ENCODE measurements around the gene DNM3.

DNA sequence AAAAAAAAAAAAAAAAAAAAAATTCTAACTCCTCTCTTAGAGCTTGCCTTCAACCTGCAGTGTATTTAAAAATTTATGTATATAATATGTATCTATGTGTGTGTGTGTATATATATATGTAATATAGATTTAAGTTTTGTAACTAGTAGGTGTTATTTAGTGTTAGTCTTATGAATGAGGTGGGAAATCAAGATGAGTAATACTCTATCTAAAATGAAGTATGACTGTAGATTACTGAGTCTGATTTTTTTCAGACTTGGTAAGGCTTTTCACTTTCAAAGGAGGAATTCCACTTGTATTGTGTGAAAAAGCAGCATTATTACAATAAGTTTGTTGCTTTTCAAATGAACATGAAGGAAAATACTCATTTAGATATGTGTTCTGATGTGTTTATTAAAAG lies 5.4 kb upstream of the DNM3 start:
- TF ChIP-seq EZH2 (IDR thresholded peaks at IDR 0.05; ENCODE audit: insufficient read depth, poor library complexity, severe bottlenecking), result no peak
- TF ChIP-seq EZH2phosphoT487 (IDR thresholded peaks at IDR 0.05; ENCODE audit: insufficient read depth, low read depth), result no peak

Data from GM23248 (cell line).